PC-9 (cell line): Measurements from ENCODE around the gene DENND11.

ENCODE experiments used
- CTCF ChIP-seq: fragments of 200-600 bp; sonication (generic); conservative IDR thresholded peaks from 2 replicates; pipeline ENCODE4 v1.6.1; 2017; ENCODE audit warnings: mixed run types, antibody characterized with exemption, mild to moderate bottlenecking, moderate library complexity
- EZH2 ChIP-seq: fragments of 200-600 bp; sonication (generic); IDR thresholded peaks from 2 replicates; pipeline ENCODE4 v1.8.0; 2017; ENCODE audit warnings: antibody characterized with exemption, low read depth

DNA sequence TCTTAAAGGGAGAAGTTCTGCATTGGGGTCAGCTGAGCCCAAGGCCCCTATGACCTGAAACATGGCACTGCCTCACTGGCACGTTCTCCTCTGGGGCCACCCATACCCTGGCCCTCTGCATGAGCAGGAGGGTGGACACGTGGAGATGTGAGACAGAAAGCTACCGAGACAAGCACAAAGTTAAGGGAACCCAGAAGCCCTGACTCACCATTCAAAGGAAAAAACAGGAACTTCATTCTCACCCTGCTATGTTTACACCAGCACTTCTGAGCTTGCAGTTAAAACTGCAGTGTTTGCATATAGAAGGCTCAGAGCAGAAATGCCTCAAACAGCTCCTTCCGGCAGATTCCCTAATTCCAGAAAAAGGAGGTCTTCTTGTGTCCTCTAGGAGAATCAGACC, 41.7 kb downstream of the DENND11 start:
- no peak for TF ChIP-seq EZH2
- TF ChIP-seq CTCF: no peak
